Neutrophil (primary cell): Measurements from ENCODE around the gene AGAP2.
"Not testable (repeated sequence)": the region's sequence is repeated elsewhere in the genome, so short reads cannot be mapped to it uniquely, and the experiment has no call there.

ENCODE experiments used
- H3K27ac ChIP-seq: fragments of 200-600 bp; sonication (generic); 2 replicates; pipeline ENCODE4 v1.5.1; 2016; ENCODE audit warnings: mild to moderate bottlenecking, moderate library complexity
- H3K27me3 ChIP-seq: fragments of 200-600 bp; sonication (generic); 2 replicates; pipeline ENCODE4 v1.6.0; 2016; ENCODE audit warnings: mild to moderate bottlenecking
- H3K36me3 ChIP-seq: fragments of 200-600 bp; sonication (generic); 2 replicates; pipeline ENCODE4 v1.5.1; 2017
- H3K4me1 ChIP-seq, 2 experiments: fragments of 200-600 bp in 1 of 2; sonication (generic) in 1 of 2; 1 replicate in 1 of 2; 2 replicates in 1 of 2; pipeline versions ENCODE4 v1.5.1 to v1.6.1; 2013 to 2016; ENCODE audit warnings: low read depth in 1 of 2, low read length in 1 of 2, mild to moderate bottlenecking in 1 of 2, moderate library complexity in 1 of 2; ENCODE audit not compliant: control insufficient read depth in 1 of 2, insufficient read depth in 1 of 2
- H3K4me3 ChIP-seq, 2 experiments: fragments of 200-600 bp in 1 of 2; sonication (generic) in 1 of 2; 1 replicate in 1 of 2; 2 replicates in 1 of 2; pipeline ENCODE4 v1.5.1; 2013 to 2016; ENCODE audit warnings: low read depth in 1 of 2, low read length in 1 of 2, mild to moderate bottlenecking in 1 of 2, moderate library complexity in 1 of 2
- H3K9me3 ChIP-seq: fragments of 200-600 bp; sonication (generic); 2 replicates; pipeline ENCODE4 v1.5.1; 2016
- CTCF ChIP-seq: fragments of 200-600 bp; sonication (generic); IDR thresholded peaks from 2 replicates; pipeline ENCODE4 v1.5.1; 2016; ENCODE audit warnings: antibody characterized with exemption

Gene AGAP2

GRCh38 chr12:57688931-57689330, 49.6 kb downstream of the AGAP2 start:
- no peaks in the 10 kb centered on the region for H3K36me3 ChIP-seq
- H3K9me3 ChIP-seq: no peaks in the 10 kb centered on the region
- TF ChIP-seq CTCF: no peak
- H3K27ac ChIP-seq: no peak overlapping the region
- H3K4me3 ChIP-seq: no peak overlapping the region
- peaks cover 6% of the 10 kb centered on the region in 2 experiments for H3K4me1 ChIP-seq
- peaks cover 77% of the 10 kb centered on the region for H3K27me3 ChIP-seq

- Histone ChIP-seq H3K27me3 (peaks cover 84% of the 10 kb centered on the region), H3K4me1 (no peaks in the 10 kb centered on the region), H3K4me3 (no peak overlapping the region), H3K27ac (no peak overlapping the region), H3K9me3 (no peaks in the 10 kb centered on the region), H3K36me3 (no peaks in the 10 kb centered on the region)
- no peak for TF ChIP-seq CTCF
These were observed 50.7 kb downstream of the AGAP2 start for GRCh38 chr12:57687862-57688261.

- no peak overlapping the region for H3K27ac ChIP-seq
These were observed 58.8 kb downstream of the AGAP2 start for GRCh38 chr12:57679697-57680096.

GRCh38 chr12:57677947-57678346, 60.6 kb downstream of the AGAP2 start:
- peaks cover 26% of the 10 kb centered on the region for H3K27me3 ChIP-seq

More at GRCh38 chr12:57679697-57680096, 58.8 kb downstream of the AGAP2 start:
- TF ChIP-seq CTCF: no peak
- no peaks in the 10 kb centered on the region for H3K9me3 ChIP-seq
- no peaks in the 10 kb centered on the region for H3K36me3 ChIP-seq
- H3K4me3 ChIP-seq: no peak overlapping the region
- H3K27me3 ChIP-seq: peaks cover 40% of the 10 kb centered on the region
- no peaks in the 10 kb centered on the region for H3K4me1 ChIP-seq

GRCh38 chr12:57674691-57675090, 63.9 kb downstream of the AGAP2 start:
- Histone ChIP-seq H3K4me1 (no peaks in the 10 kb centered on the region), H3K36me3 (no peaks in the 10 kb centered on the region), H3K4me3 (no peak overlapping the region), H3K9me3 (no peaks in the 10 kb centered on the region), H3K27me3 (peaks cover 14% of the 10 kb centered on the region), H3K27ac (no peak overlapping the region)
- no peak for TF ChIP-seq CTCF

More at GRCh38 chr12:57677947-57678346, 60.6 kb downstream of the AGAP2 start:
- not testable (repeated sequence) for H3K27ac ChIP-seq, H3K4me1 ChIP-seq, H3K4me3 ChIP-seq, H3K36me3 ChIP-seq, H3K9me3 ChIP-seq
